ENCODE results near the gene COG4.

The COG4 gene

DNA sequence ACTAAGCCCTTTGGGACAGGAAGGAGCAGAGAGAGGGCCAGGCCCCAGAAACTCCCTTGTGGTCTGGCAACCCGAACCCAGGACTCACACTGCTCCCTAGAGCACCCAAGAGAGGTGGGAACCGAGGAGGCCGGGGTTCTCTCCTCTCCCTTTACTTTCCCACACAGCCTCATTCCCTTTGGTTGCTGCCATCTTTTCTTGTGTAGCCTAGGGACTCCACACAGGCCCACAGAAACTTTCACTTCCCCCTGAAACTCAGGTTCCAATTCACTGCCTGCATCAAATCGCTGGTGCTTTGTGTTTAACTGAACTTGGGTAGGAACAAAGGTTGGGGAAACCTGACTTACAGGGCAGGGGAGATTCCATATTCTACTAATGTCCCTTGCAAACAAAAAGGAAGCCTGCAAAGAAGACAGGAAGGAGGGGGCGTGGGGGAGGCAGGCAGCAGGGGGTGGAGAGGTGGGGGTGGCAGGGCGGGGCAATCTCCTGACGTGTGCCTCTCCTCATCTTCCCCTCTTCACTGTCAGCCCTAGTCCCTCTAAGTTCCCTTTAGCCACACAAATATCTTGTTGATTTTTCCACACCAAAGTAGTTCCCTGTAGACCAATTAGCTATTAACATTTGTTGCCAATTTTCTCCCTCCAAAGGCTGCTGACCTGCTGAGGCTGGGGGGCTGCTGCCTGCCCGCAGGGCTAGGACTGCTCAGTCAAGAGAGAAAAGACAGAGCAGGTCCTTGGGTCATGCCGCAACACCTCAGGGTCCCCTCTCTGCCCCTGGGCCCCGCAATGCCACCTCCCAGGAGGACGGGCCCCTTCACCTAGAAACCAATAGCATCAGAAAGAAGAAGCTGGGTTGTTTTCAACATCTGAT is 92.5 kb downstream of the COG4 start:
- DNase-seq: peak; percentile 65 to 72
